HepG2 (cell line): ENCODE results near the gene HYLS1.
A peak's percentile ranks its signal among the peaks of the same experiment; 100 is the strongest.

ENCODE experiments used
- HNRNPLL ChIP-seq: fragments of 200-400 bp; formaldehyde crosslinking; IDR thresholded peaks from 2 replicates; pipeline ENCODE4 v1.6.1; 2017; ENCODE audit warnings: mild to moderate bottlenecking, low read depth, low read length; ENCODE audit not compliant: poor library complexity, severe bottlenecking
- NFIC ChIP-seq: IDR thresholded peaks from 2 replicates; pipeline ENCODE4 v1.6.1; 2012; ENCODE audit warnings: mild to moderate bottlenecking, low read length, inconsistent platforms
- PAX8 ChIP-seq: sonication (generic); formaldehyde crosslinking; IDR thresholded peaks from 2 replicates; pipeline ENCODE4 v1.8.0; 2022; ENCODE audit warnings: mild to moderate bottlenecking, missing genetic modification reagents, borderline replicate concordance
- POLR2A ChIP-seq, 2 experiments: IDR thresholded peaks; 2 replicates each; pipeline ENCODE4 v1.6.1; 2011; ENCODE audit warnings: low read depth in 2 of 2, low read length in 2 of 2, mild to moderate bottlenecking in 1 of 2, moderate library complexity in 1 of 2; ENCODE audit not compliant: insufficient read depth in 1 of 2
- REST ChIP-seq, 2 experiments: IDR thresholded peaks; 2 replicates each; pipeline ENCODE4 v1.6.1; 2011 to 2012; ENCODE audit warnings: low read length in 2 of 2, borderline replicate concordance in 1 of 2, low read depth in 1 of 2, mild to moderate bottlenecking in 1 of 2, moderate library complexity in 1 of 2
- TF ChIP-seq, protein P1 (sequence below): sonication (generic); formaldehyde crosslinking; IDR thresholded peaks from 2 replicates; pipeline ENCODE4 v1.5.0; 2020; ENCODE audit warnings: mild to moderate bottlenecking, missing genetic modification reagents, moderate library complexity

DNA sequence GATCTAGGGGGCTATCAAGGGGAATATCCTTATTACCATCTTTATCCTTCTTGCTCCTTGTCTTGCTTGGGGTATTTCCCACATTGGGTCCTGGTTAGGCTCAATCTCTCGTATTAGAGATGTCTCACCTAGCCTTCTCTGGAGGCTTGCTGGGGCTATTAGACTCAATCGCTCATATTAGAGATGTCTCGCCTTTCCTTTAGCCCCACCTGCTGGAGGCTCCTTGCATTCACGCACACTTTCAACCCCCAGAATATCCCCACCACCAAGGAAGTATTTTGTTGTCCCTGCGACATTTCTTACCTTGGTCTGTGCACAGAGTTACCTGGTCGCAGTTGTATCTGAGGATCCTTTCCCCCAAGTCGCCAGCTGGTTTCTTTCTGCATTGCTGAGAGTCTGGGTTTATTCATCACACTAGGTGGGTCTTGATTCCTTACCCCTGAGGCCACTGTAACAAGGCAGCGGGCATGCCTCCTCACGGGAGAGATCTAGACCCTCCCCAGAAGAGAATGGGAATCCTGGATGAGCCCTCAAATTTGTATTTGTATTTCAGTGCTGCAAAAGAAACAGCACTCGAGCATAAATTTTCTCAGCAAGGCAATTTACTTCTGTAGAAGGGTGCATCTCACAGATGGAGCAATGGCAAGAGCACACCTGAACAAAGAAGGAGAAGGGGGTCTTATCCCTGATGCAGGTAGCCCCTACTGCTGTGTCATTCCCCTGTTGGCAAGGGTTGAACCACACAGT, 15.9 kb upstream of the HYLS1 start:
- no peak for TF ChIP-seq NFIC
- TF ChIP-seq HNRNPLL = no peak
- no peak for TF ChIP-seq REST (IDR thresholded peaks at IDR 0.05; ENCODE audit: borderline replicate concordance in 1 of 2, low read depth in 1 of 2, low read length in 2 of 2)
- TF ChIP-seq POLR2A (IDR thresholded peaks at IDR 0.05; ENCODE audit: insufficient read depth in 1 of 2, low read depth in 2 of 2, low read length in 2 of 2) = no peak
- TF ChIP-seq PAX8 = no peak
- TF ChIP-seq, protein P1, sequence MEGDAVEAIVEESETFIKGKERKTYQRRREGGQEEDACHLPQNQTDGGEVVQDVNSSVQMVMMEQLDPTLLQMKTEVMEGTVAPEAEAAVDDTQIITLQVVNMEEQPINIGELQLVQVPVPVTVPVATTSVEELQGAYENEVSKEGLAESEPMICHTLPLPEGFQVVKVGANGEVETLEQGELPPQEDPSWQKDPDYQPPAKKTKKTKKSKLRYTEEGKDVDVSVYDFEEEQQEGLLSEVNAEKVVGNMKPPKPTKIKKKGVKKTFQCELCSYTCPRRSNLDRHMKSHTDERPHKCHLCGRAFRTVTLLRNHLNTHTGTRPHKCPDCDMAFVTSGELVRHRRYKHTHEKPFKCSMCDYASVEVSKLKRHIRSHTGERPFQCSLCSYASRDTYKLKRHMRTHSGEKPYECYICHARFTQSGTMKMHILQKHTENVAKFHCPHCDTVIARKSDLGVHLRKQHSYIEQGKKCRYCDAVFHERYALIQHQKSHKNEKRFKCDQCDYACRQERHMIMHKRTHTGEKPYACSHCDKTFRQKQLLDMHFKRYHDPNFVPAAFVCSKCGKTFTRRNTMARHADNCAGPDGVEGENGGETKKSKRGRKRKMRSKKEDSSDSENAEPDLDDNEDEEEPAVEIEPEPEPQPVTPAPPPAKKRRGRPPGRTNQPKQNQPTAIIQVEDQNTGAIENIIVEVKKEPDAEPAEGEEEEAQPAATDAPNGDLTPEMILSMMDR (CRISPR knock-in tag) = peak; percentile 77
